CD14-positive monocyte (primary cell): Measurements from ENCODE around the gene CHRDL2. TPM values are rescaled to one million over a fixed set of nuclear protein-coding genes. Genes with fewer than 3 reads are reported as not detected.
"Not testable (repeated sequence)": the region's sequence is repeated elsewhere in the genome, so short reads cannot be mapped to it uniquely, and the experiment has no call there.

Source experiments
- DNase-seq, 3 donors: peaks; one replicate each; pipeline ENCODE4 v3.0.0-alpha.2; 2011 to 2022
- H2AFZ ChIP-seq: 2 replicates; pipeline ENCODE4 v1.6.0; 2012; ENCODE audit warnings: mild to moderate bottlenecking, low read depth, low read length, inconsistent platforms; ENCODE audit not compliant: insufficient read depth, poor library complexity, severe bottlenecking
- H3K27ac ChIP-seq, 2 donors: 1 replicate in 1 of 2; 2 replicates in 1 of 2; pipeline ENCODE4 v1.5.1; 2012 to 2013; ENCODE audit warnings: low read length in 2 of 2, control low read depth in 1 of 2, inconsistent platforms in 1 of 2, low read depth in 1 of 2, mild to moderate bottlenecking in 1 of 2
- H3K27me3 ChIP-seq, 2 donors: one replicate each; pipeline versions ENCODE4 v1.6.0 to v1.6.1; 2011 to 2013; ENCODE audit warnings: low read length in 2 of 2; ENCODE audit not compliant: control insufficient read depth in 2 of 2, insufficient read depth in 2 of 2
- H3K36me3 ChIP-seq, 2 donors: replicated peaks in 1 of 2; 1 replicate in 1 of 2; 2 replicates in 1 of 2; pipeline versions ENCODE4 v1.5.1 to v1.6.1; 2012 to 2013; ENCODE audit warnings: low read length in 2 of 2, control low read depth in 1 of 2, inconsistent platforms in 1 of 2, mild to moderate bottlenecking in 1 of 2; ENCODE audit not compliant: insufficient read depth in 2 of 2, control insufficient read depth in 1 of 2
- H3K4me1 ChIP-seq, 2 donors: 1 replicate in 1 of 2; 2 replicates in 1 of 2; pipeline versions ENCODE4 v1.5.1 to v1.6.1; 2012 to 2013; ENCODE audit warnings: low read length in 2 of 2, control low read depth in 1 of 2, inconsistent platforms in 1 of 2, mild to moderate bottlenecking in 1 of 2, moderate library complexity in 1 of 2; ENCODE audit not compliant: insufficient read depth in 2 of 2, control insufficient read depth in 1 of 2
- H3K4me2 ChIP-seq: replicated peaks from 2 replicates; pipeline ENCODE3; 2012; ENCODE audit warnings: low read length, moderate library complexity, mild to moderate bottlenecking; ENCODE audit not compliant: poor library complexity, severe bottlenecking; ENCODE audit errors: extremely low read depth
- H3K4me3 ChIP-seq, 3 experiments: fragments of 200-600 bp in 1 of 3; sonication (generic) in 1 of 3; replicated peaks in 1 of 3; 1 replicate in 2 of 3; 2 replicates in 1 of 3; pipeline ENCODE4 v1.5.1; 2011 to 2013; ENCODE audit warnings: low read length in 3 of 3, mild to moderate bottlenecking in 3 of 3, control low read depth in 2 of 3, low read depth in 2 of 3, inconsistent platforms in 1 of 3, moderate library complexity in 1 of 3
- H3K79me2 ChIP-seq: 2 replicates; pipeline ENCODE4 v1.6.0; 2012; ENCODE audit warnings: mild to moderate bottlenecking, control low read depth, inconsistent platforms, low read length, moderate library complexity; ENCODE audit not compliant: insufficient read depth
- H3K9ac ChIP-seq: 2 replicates; pipeline ENCODE4 v1.6.0; 2017; ENCODE audit warnings: low read length, mild to moderate bottlenecking; ENCODE audit not compliant: insufficient read depth, poor library complexity, severe bottlenecking
- H3K9me3 ChIP-seq, 2 donors: replicated peaks in 1 of 2; 1 replicate in 1 of 2; 2 replicates in 1 of 2; pipeline versions ENCODE4 v1.5.1 to v1.6.1; 2012 to 2013; ENCODE audit warnings: low read length in 2 of 2, control low read depth in 1 of 2; ENCODE audit not compliant: control insufficient read depth in 1 of 2, insufficient read depth in 1 of 2
- H4K20me1 ChIP-seq: 2 replicates; pipeline ENCODE4 v1.6.0; 2012; ENCODE audit warnings: mild to moderate bottlenecking, low read length, control low read depth, moderate library complexity; ENCODE audit not compliant: insufficient read depth
- H3K27ac Mint-ChIP-seq, 7 donors: one replicate each; pipeline ENCODE4 v1.8.0; 2020; ENCODE audit warnings: mild to moderate bottlenecking in 7 of 7, mixed read lengths in 7 of 7, moderate library complexity in 6 of 7, inconsistent platforms in 2 of 7
- H3K27me3 Mint-ChIP-seq, 3 donors: one replicate each; pipeline ENCODE4 v1.8.0; 2021 to 2022; ENCODE audit warnings: low read depth in 3 of 3, mild to moderate bottlenecking in 3 of 3, mixed read lengths in 3 of 3, moderate library complexity in 3 of 3, inconsistent platforms in 1 of 3
- H3K36me3 Mint-ChIP-seq, 2 donors: one replicate each; pipeline ENCODE4 v1.8.0; 2020; ENCODE audit warnings: mixed read lengths in 2 of 2, inconsistent platforms in 1 of 2, mild to moderate bottlenecking in 1 of 2
- H3K4me1 Mint-ChIP-seq: one replicate; pipeline ENCODE4 v1.8.0; 2020; ENCODE audit warnings: mild to moderate bottlenecking, mixed read lengths
- H3K4me3 Mint-ChIP-seq, 2 donors: one replicate each; pipeline ENCODE4 v1.8.0; 2020; ENCODE audit warnings: mild to moderate bottlenecking in 2 of 2, mixed read lengths in 2 of 2, moderate library complexity in 1 of 2
- H3K9me3 Mint-ChIP-seq, 7 donors: one replicate each; pipeline ENCODE4 v1.8.0; 2020 to 2022; ENCODE audit warnings: mixed read lengths in 7 of 7, mild to moderate bottlenecking in 6 of 7, moderate library complexity in 6 of 7, inconsistent platforms in 2 of 7
- CTCF ChIP-seq: fragments of 200-600 bp; IDR thresholded peaks from one replicate; pipeline ENCODE4 v1.8.0; 2022; ENCODE audit warnings: antibody characterized with exemption, mild to moderate bottlenecking
- WGBS: methylation state at CpG from one replicate; pipeline ENCODE4 v1.1.5; 2013; ENCODE audit warnings: missing lambda C conversion rate; ENCODE audit not compliant: insufficient coverage; 5-methylcytosine and 5-hydroxymethylcytosine counted together
- intact Hi-C, 2 donors: fragments of 100-400 bp; cut with micrococcal nuclease; formaldehyde crosslinking; loops; one replicate each; pipeline versions ENCODE4 v1.15.0 to v1.15.1; 2023
- polyA plus RNA-seq, 3 donors: library from polyadenylated mRNA; depleted of rRNA in 1 of 3; unstranded in 2 of 3; stranded (reverse) in 1 of 3; fragments of 300-500 nt in 2 of 3; fragments of >200 nt in 1 of 3; fragmentation: Illumina TruSeq in 2 of 3; gene quantifications; 1 replicate in 2 of 3; 2 replicates in 1 of 3; pipeline ENCODE4 v1.2.3, GENCODE V29; 2012 to 2021

CHRDL2 gene
- polyA plus RNA-seq, 3 donors = not detected

DNA sequence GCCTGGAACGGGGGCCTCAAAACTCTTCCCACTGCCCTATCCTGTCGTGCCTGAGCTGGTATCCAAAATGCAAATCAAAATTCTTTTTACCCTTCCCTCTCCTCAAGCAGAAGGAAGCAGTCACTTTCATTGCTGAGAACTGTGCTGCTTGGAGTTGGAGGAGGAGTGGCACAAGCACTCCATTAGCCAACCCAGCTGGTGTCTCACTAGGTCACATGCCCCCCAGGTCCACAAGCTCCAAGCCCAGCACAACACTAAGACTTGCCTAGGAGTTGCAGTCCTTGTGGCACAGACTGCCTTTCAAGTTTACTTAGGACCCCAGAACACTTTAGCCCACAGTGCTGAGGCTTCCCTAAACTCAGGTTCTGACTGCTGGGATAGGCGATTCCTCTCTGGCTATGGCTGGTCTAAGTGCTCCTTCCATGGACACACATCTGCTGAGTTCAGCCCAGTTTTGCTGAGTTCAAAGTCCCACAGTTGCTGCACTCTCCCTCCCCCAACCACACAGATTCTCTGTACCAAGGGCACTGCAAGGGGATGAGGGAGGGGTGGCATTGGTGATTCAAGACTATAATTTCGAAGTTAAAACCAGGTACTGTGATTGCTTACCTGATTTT is 68.6 kb downstream of the CHRDL2 start:
- Histone ChIP-seq H3K9ac (no peak overlapping the region), H3K4me3 (no peak overlapping the region), H3K9me3 (peaks cover 0 to 7% of the 10 kb centered on the region in 2 donors), H3K27me3 (no peaks in the 10 kb centered on the region), H2AFZ (no peak overlapping the region), H3K4me1 (peaks cover 0 to 4% of the 10 kb centered on the region in 2 donors), H3K4me2 (no peak overlapping the region), H3K36me3 (peaks cover 0 to 18% of the 10 kb centered on the region in 2 donors), H3K79me2 (no peaks in the 10 kb centered on the region), H3K27ac (no peak overlapping the region), H4K20me1 (no peaks in the 10 kb centered on the region)
- peaks cover 8% of the 10 kb centered on the region for H3K4me1 Mint-ChIP-seq
- intact Hi-C loops = no loop called here
- H3K9me3 Mint-ChIP-seq = peaks cover 5 to 18% (median 11%) of the 10 kb centered on the region in 7 donors
- no peak overlapping the region for H3K4me3 Mint-ChIP-seq
- no peak overlapping the region for H3K27ac Mint-ChIP-seq
- 100% methylated on average over 2 of the region's 4 CpGs for WGBS
- peaks cover 32 to 42% of the 10 kb centered on the region in 2 donors for H3K36me3 Mint-ChIP-seq
- no peaks in the 10 kb centered on the region for H3K27me3 Mint-ChIP-seq
- no peak for DNase-seq
- no peak for TF ChIP-seq CTCF

DNA sequence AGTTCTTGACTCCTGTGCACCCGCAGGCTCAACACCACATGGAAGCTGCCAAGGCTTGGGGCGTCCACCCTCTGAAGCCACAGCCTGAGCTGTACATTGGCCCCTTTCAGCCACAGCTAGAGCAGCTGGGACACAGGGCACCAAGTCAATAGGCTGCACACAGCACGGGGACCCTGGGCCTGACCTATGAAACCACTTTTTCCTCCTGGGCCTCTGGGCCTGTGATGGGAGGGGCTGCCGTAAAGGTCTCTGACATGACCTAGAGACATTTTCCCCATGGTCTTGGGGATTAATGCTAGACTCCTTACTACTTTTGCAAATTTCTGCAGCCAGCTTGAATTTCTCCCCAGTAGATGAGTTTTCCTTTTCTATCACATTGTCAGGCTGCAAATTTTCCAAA is 72.1 kb downstream of the CHRDL2 start:
- intact Hi-C loops, H3K9ac ChIP-seq, H3K4me3 Mint-ChIP-seq, H3K4me2 ChIP-seq, H4K20me1 ChIP-seq, H3K27me3 Mint-ChIP-seq, H3K79me2 ChIP-seq, H3K27ac ChIP-seq, H3K9me3 ChIP-seq, DNase-seq, H3K4me3 ChIP-seq, H2AFZ ChIP-seq, H3K4me1 ChIP-seq, H3K27ac Mint-ChIP-seq, H3K4me1 Mint-ChIP-seq, H3K27me3 ChIP-seq: not testable (repeated sequence)
- peaks cover 0 to 25% of the 10 kb centered on the region in 2 donors for H3K36me3 ChIP-seq
- Mint-ChIP-seq H3K9me3 (peaks cover 5 to 21% (median 11%) of the 10 kb centered on the region in 7 donors), H3K36me3 (peaks cover 41 to 63% of the 10 kb centered on the region in 2 donors)
- 50% methylated on average over 2 of the region's 4 CpGs for WGBS
